ENCODE results near the gene EML4. TPM values are rescaled to one million over a fixed set of nuclear protein-coding genes. Genes with fewer than 3 reads are reported as not detected.
A peak's percentile ranks its signal among the peaks of the same experiment; 100 is the strongest.

The EML4 gene
- total RNA-seq, 1 experiment from 2014 or later, result 156 TPM

GRCh38 chr2:42135381-42136312 lies 33.5 kb upstream of the EML4 start:
- no peak for DNase-seq (ENCODE audit: low spot score)
- in situ Hi-C loops (cut with HindIII; ENCODE audit: low sequenced_read_pairs), result no loop called here

GRCh38 chr2:42136782-42137124 lies 32.4 kb upstream of the EML4 start:
- in situ Hi-C loops (cut with HindIII; ENCODE audit: low sequenced_read_pairs), result no loop called here
- DNase-seq (ENCODE audit: low spot score), result no peak

- in situ Hi-C loops (cut with HindIII; ENCODE audit: low sequenced_read_pairs), result no loop called here
These were observed 31.9 kb upstream of the EML4 start for GRCh38 chr2:42137125-42137841.

GRCh38 chr2:42138163-42139015 lies 30.8 kb upstream of the EML4 start:
- in situ Hi-C loops (cut with HindIII; ENCODE audit: low sequenced_read_pairs), result no loop called here
- DNase-seq (ENCODE audit: low spot score), result peak; percentile 37

More at GRCh38 chr2:42137125-42137841, 31.9 kb upstream of the EML4 start:
- no peak for DNase-seq (ENCODE audit: low spot score)

GRCh38 chr2:42139101-42139500 lies 30.1 kb upstream of the EML4 start:
- DNase-seq (ENCODE audit: low spot score), result no peak
- in situ Hi-C loops (cut with HindIII; ENCODE audit: low sequenced_read_pairs), result no loop called here

GRCh38 chr2:42140496-42140895 lies 28.7 kb upstream of the EML4 start:
- no peak for DNase-seq (ENCODE audit: low spot score)
- in situ Hi-C loops (cut with HindIII; ENCODE audit: low sequenced_read_pairs), result no loop called here

- in situ Hi-C loops (cut with HindIII; ENCODE audit: low sequenced_read_pairs), result no loop called here
These were observed 27.2 kb upstream of the EML4 start for GRCh38 chr2:42141687-42142546.

GRCh38 chr2:42142547-42143184 lies 26.5 kb upstream of the EML4 start:
- in situ Hi-C loops (cut with HindIII; ENCODE audit: low sequenced_read_pairs), result no loop called here
- DNase-seq (ENCODE audit: low spot score), result no peak

More at GRCh38 chr2:42141687-42142546, 27.2 kb upstream of the EML4 start:
- peak; percentile 65 for DNase-seq (ENCODE audit: low spot score)

- DNase-seq (ENCODE audit: low spot score), result no peak
- in situ Hi-C loops (cut with HindIII; ENCODE audit: low sequenced_read_pairs), result no loop called here
These were observed 21.4 kb upstream of the EML4 start for GRCh38 chr2:42147641-42148274.

GRCh38 chr2:42150159-42150558 lies 19.0 kb upstream of the EML4 start:
- no peak for DNase-seq (ENCODE audit: low spot score)
- in situ Hi-C loops (cut with HindIII; ENCODE audit: low sequenced_read_pairs), result no loop called here

- in situ Hi-C loops (cut with HindIII; ENCODE audit: low sequenced_read_pairs), result no loop called here
- DNase-seq (ENCODE audit: low spot score), result no peak
These were observed 15.1 kb upstream of the EML4 start for GRCh38 chr2:42153944-42154581.

GRCh38 chr2:42156721-42157120 lies 12.4 kb upstream of the EML4 start:
- in situ Hi-C loops (cut with HindIII; ENCODE audit: low sequenced_read_pairs), result no loop called here
- no peak for DNase-seq (ENCODE audit: low spot score)

GRCh38 chr2:42161444-42161843 lies 7.7 kb upstream of the EML4 start:
- no peak for DNase-seq (ENCODE audit: low spot score)
- in situ Hi-C loops (cut with HindIII; ENCODE audit: low sequenced_read_pairs), result no loop called here

- in situ Hi-C loops (cut with HindIII; ENCODE audit: low sequenced_read_pairs), result no loop called here
- DNase-seq (ENCODE audit: low spot score), result no peak
These were observed 5.6 kb upstream of the EML4 start for GRCh38 chr2:42163444-42164045.

- in situ Hi-C loops (cut with HindIII; ENCODE audit: low sequenced_read_pairs), result no loop called here
- DNase-seq (ENCODE audit: low spot score), result no peak
These were observed 5.1 kb upstream of the EML4 start for GRCh38 chr2:42164046-42164445.

GRCh38 chr2:42164971-42165370 lies 4.2 kb upstream of the EML4 start:
- in situ Hi-C loops (cut with HindIII; ENCODE audit: low sequenced_read_pairs), result no loop called here
- DNase-seq (ENCODE audit: low spot score), result no peak

GRCh38 chr2:42167458-42167857 lies 1.7 kb upstream of the EML4 start:
- peak; percentile 21 for DNase-seq (ENCODE audit: low spot score)
- in situ Hi-C loops (cut with HindIII; ENCODE audit: low sequenced_read_pairs), result no loop called here

Measured in G401 (cell line).